ENCODE data around the gene NRN1L. TPM values are rescaled to one million over a fixed set of nuclear protein-coding genes. Genes with fewer than 3 reads are reported as not detected.

Gene NRN1L
- total RNA-seq, 6 donors from 2014 or later = 1.6 to 4.2 (median 2.3) TPM; not detected in 1

DNA sequence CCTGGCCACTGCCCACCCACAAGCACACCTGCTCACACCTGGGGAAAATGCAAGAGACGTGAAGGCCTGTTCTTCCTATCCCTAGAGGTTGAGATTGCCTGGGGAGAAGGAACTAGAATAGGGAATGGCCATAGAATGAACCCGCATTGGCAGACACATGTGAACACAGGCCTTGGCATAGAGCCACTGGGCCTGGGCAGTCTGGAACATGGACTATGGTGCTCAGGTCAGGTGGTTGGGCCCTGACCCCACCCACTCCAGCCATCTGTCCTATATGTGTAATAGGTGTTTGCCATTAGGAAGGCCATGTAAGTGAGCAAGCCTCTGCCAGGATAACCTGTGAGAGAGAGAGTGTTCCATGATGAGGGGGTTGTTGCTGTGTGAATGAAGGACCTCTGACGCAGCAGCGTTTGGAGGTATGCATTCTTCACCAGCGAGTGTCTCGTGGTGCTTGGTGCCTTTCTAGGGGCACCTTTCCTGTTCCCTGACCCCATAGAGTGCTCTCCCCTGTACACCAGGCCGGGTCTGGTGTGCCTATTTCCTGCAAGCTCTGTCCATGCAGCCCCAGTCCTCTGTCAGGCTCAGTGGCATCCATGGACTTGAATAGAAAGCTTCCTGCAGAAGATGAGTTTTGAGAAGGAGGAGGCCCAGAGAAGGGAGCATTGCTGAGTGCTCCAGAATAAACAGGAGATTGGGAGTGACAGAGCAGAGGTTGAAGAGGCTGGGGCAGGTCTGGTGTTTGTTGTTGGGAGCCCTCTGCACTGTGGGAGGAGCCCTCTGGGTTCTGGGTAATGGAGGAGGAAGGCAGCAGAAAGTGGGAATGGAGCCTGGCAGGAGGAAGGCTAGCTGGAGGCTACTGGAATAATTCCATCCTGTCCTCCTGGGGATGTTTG is 31.4 kb downstream of the NRN1L start:
- DNase-seq (no peak), ATAC-seq (ENCODE audit: low FRiP score in 2 of 2) (no peak)
- Histone ChIP-seq H3K4me1 (peaks cover 20 to 31% (median 25%) of the 10 kb centered on the region in 4 donors), H3K27ac (no peak overlapping the region), H3K27me3 (no peaks in the 10 kb centered on the region), H3K36me3 (peaks cover 0 to 31% (median 11%) of the 10 kb centered on the region in 4 donors), H3K9me3 (no peaks in the 10 kb centered on the region), H3K4me3 (no peak overlapping the region)
- TF ChIP-seq EP300 (IDR thresholded peaks at IDR 0.05) = no peak
- no peak for TF ChIP-seq POLR2A (IDR thresholded peaks at IDR 0.05)
- no peak for TF ChIP-seq POLR2AphosphoS5 (IDR thresholded peaks at IDR 0.05)
- TF ChIP-seq, protein P1, sequence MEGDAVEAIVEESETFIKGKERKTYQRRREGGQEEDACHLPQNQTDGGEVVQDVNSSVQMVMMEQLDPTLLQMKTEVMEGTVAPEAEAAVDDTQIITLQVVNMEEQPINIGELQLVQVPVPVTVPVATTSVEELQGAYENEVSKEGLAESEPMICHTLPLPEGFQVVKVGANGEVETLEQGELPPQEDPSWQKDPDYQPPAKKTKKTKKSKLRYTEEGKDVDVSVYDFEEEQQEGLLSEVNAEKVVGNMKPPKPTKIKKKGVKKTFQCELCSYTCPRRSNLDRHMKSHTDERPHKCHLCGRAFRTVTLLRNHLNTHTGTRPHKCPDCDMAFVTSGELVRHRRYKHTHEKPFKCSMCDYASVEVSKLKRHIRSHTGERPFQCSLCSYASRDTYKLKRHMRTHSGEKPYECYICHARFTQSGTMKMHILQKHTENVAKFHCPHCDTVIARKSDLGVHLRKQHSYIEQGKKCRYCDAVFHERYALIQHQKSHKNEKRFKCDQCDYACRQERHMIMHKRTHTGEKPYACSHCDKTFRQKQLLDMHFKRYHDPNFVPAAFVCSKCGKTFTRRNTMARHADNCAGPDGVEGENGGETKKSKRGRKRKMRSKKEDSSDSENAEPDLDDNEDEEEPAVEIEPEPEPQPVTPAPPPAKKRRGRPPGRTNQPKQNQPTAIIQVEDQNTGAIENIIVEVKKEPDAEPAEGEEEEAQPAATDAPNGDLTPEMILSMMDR (IDR thresholded peaks at IDR 0.05) = no peak
- 80 to 81% methylated on average over 7 of the region's 7 CpGs for WGBS, 2 donors

DNA sequence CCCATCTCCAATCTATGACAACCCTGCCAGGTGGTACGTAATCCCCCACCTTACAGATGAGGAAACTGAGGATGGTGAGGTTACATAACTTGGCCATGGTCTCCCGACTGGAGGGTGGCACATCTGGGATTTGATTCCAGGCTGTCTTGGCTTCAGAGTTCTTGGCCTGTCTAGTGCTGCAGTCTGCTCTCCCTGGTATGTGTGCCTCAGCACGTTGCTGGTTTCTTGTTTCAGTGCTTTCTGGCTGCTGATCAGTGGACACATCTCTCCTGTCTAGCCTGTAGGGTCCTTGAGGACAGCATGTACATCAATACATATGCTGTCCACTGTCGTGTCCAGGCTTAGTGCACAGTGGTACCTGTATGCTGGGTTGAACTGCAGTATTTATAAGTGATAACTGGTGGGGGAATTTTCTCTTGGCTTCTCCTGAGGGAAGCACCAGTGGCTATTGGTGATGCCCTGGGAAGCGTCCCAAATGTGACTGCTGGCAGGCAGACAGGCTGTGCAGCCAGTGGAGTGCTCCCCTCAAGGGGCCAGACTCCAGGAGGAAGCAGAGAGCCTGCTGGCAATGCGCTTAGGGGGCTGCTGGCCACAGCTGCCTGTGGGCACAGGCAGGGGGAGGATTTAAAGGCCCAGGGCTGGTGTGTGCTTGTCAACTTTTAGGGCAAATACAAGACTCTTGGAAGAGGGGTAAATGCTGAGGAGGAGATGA is 32.6 kb downstream of the NRN1L start:
- WGBS, 2 donors = 54 to 68% methylated on average over 4 to 5 of the region's 6 CpGs
- H3K4me3 ChIP-seq = no peak overlapping the region
- DNase-seq (peak in 1 of 2 donors; percentile 42), ATAC-seq (ENCODE audit: low FRiP score in 2 of 2) (no peak)
- no peaks in the 10 kb centered on the region for H3K27me3 ChIP-seq
- H3K9me3 ChIP-seq = no peaks in the 10 kb centered on the region
- peaks cover 0 to 24% (median 4%) of the 10 kb centered on the region in 4 donors for H3K36me3 ChIP-seq
- no peak for TF ChIP-seq POLR2A (IDR thresholded peaks at IDR 0.05)
- no peak for TF ChIP-seq EP300 (IDR thresholded peaks at IDR 0.05)
- TF ChIP-seq POLR2AphosphoS5 (IDR thresholded peaks at IDR 0.05) = no peak
- TF ChIP-seq, protein P1 (IDR thresholded peaks at IDR 0.05) = no peak
- peaks cover 20 to 38% (median 25%) of the 10 kb centered on the region in 4 donors for H3K4me1 ChIP-seq
- peak overlapping the region in 3 of 4 donors; percentile 10 to 63 (median 16) for H3K27ac ChIP-seq

DNA sequence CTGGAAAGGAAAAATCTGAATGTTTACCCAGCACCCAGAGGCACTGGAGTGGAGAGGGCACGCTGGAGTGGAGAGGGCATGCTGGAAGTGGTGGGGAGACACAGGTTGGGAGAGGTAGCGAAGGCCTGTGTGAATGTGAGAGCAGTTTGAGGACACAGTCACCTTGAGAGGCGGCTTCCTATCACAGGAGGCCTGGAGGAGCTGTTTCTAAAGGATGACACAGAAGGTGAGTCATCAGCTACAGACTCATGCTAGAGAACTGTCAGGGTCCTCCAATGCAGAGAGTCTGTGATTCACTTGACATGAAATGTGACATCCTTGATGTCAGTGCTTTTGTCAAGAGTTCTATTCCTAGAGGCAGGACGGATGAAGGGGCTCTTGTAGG is 33.2 kb downstream of the NRN1L start:
- H3K9me3 ChIP-seq = no peaks in the 10 kb centered on the region
- no peak overlapping the region for H3K4me3 ChIP-seq
- H3K27ac ChIP-seq = peak overlapping the region in 3 of 4 donors; percentile 10 to 63 (median 16)
- TF ChIP-seq POLR2AphosphoS5 (IDR thresholded peaks at IDR 0.05) (no peak), EP300 (IDR thresholded peaks at IDR 0.05) (no peak), POLR2A (IDR thresholded peaks at IDR 0.05) (no peak)
- TF ChIP-seq, protein P1 (IDR thresholded peaks at IDR 0.05) = no peak
- H3K27me3 ChIP-seq = no peaks in the 10 kb centered on the region
- peaks cover 0 to 22% (median 4%) of the 10 kb centered on the region in 4 donors for H3K36me3 ChIP-seq
- WGBS, 2 donors = 62 to 69% methylated on average over 4 of the region's 4 CpGs
- ATAC-seq (ENCODE audit: low FRiP score in 2 of 2) (peak in 1 of 2 donors; percentile 20), DNase-seq (peak in 1 of 2 donors; percentile 44)
- peaks cover 20 to 41% (median 26%) of the 10 kb centered on the region in 4 donors for H3K4me1 ChIP-seq

DNA sequence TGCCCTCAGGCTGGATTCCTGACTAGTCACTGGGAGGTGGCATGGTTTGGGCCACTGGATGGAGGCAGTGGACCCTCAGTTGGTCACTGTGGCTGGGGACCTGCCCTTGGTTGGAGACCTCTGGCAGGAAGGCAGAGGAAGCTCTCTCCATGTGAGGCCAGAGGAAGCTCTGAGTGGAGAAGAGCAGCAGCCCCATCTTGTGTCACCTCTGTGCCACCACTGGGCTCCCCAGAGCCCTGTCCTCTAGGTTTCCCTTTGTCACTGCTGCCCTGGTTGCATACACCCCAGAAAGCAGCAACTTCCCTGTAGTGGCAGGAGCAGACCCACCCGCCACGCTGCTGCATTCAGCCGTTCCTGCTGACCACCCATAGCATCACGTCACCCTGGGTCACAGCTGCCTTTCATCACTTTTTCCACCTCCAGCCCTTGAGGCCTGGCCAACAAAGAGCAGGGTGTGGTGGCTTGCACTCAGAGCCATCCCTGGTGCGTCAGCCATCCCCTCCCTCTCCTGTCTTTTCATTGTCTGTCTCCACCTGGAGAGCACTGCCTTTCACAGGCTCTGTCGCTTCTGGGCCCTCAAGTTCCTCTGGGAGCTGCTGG is 35.0 kb downstream of the NRN1L start:
- no peaks in the 10 kb centered on the region for H3K9me3 ChIP-seq
- peaks cover 0 to 27% (median 4%) of the 10 kb centered on the region in 4 donors for H3K36me3 ChIP-seq
- no peak overlapping the region for H3K4me3 ChIP-seq
- TF ChIP-seq EP300 (IDR thresholded peaks at IDR 0.05) (no peak), POLR2A (IDR thresholded peaks at IDR 0.05) (no peak), POLR2AphosphoS5 (IDR thresholded peaks at IDR 0.05) (no peak)
- TF ChIP-seq, protein P1 (IDR thresholded peaks at IDR 0.05) = no peak
- H3K27ac ChIP-seq = no peak overlapping the region
- DNase-seq (no peak), ATAC-seq (ENCODE audit: low FRiP score in 2 of 2) (peak in 1 of 2 donors; percentile 75)
- WGBS, 2 donors = 90 to 95% methylated on average over 6 of the region's 6 CpGs
- H3K4me1 ChIP-seq = peaks cover 20 to 53% (median 26%) of the 10 kb centered on the region in 4 donors
- no peaks in the 10 kb centered on the region for H3K27me3 ChIP-seq

Data from upper lobe of left lung (tissue), 6 donors.